Lower leg skin (tissue), 3 donors: ENCODE measurements around the gene AURKAIP1.
"Not testable (repeated sequence)": the region's sequence is repeated elsewhere in the genome, so short reads cannot be mapped to it uniquely, and the experiment has no call there.

ENCODE experiments used
- CTCF ChIP-seq, 3 donors: fragments of 450-650 bp; IDR thresholded peaks; one replicate each; pipeline ENCODE4 v1.5.1; 2016; ENCODE audit warnings: antibody characterized with exemption in 3 of 3, mild to moderate bottlenecking in 3 of 3, moderate library complexity in 2 of 3
- POLR2A ChIP-seq, 2 donors: fragments of 450-650 bp; IDR thresholded peaks; one replicate each; pipeline ENCODE4 v1.6.1; 2016 to 2017; ENCODE audit warnings: antibody characterized with exemption in 2 of 2, mild to moderate bottlenecking in 1 of 2, moderate library complexity in 1 of 2

GRCh38 chr1:1417825-1418463 lies 42.9 kb upstream of the AURKAIP1 start:
- TF ChIP-seq CTCF, POLR2A (IDR thresholded peaks at IDR 0.05): not testable (repeated sequence)
